GM12892 (cell line): ENCODE measurements around the gene LDAH.

Experiments used
- POLR2A ChIP-seq: IDR thresholded peaks from 2 replicates; pipeline ENCODE4 v1.6.1; 2011; ENCODE audit warnings: low read depth, low read length, control low read depth
- POLR2AphosphoS5 ChIP-seq: IDR thresholded peaks from 2 replicates; pipeline ENCODE4 v1.6.1; 2011; ENCODE audit warnings: low read depth, low read length, control low read depth

GRCh38 chr2:20670315-20671035, 152.4 kb downstream of the LDAH start:
- TF ChIP-seq POLR2A (no peak), POLR2AphosphoS5 (no peak)
